NCI-H187 treated with DMSO at 0.1 percent for 48 hours (cell line): ENCODE data around the gene TRAF1.

Source experiments
- DNase-seq: peaks from one replicate; lab custom pipeline; 2025; lab: John Stamatoyannopoulos, UW

TRAF1 gene

GRCh38 chr9:120922404-120923195 is 4.0 kb downstream of the TRAF1 start:
- no peak for DNase-seq

GRCh38 chr9:120921661-120922181 is 4.9 kb downstream of the TRAF1 start:
- DNase-seq, result no peak

- no peak for DNase-seq
Measured at GRCh38 chr9:120920806-120921178, 5.8 kb downstream of the TRAF1 start.

GRCh38 chr9:120919843-120920805 is 6.5 kb downstream of the TRAF1 start:
- no peak for DNase-seq

- DNase-seq, result no peak
Measured at GRCh38 chr9:120918931-120919842, 7.4 kb downstream of the TRAF1 start.

- no peak for DNase-seq
Measured at GRCh38 chr9:120917929-120918762, 8.4 kb downstream of the TRAF1 start.

GRCh38 chr9:120916991-120917880 is 9.4 kb downstream of the TRAF1 start:
- no peak for DNase-seq

GRCh38 chr9:120916588-120916987 is 10.0 kb downstream of the TRAF1 start:
- DNase-seq, result no peak

GRCh38 chr9:120915854-120916470 is 10.6 kb downstream of the TRAF1 start:
- DNase-seq, result no peak

GRCh38 chr9:120914953-120915352 is 11.6 kb downstream of the TRAF1 start:
- DNase-seq, result no peak

- no peak for DNase-seq
Measured at GRCh38 chr9:120914396-120914795, 12.2 kb downstream of the TRAF1 start.

- no peak for DNase-seq
Measured at GRCh38 chr9:120913647-120914264, 12.8 kb downstream of the TRAF1 start.

- DNase-seq, result no peak
Measured at GRCh38 chr9:120912958-120913646, 13.5 kb downstream of the TRAF1 start.

- DNase-seq, result no peak
Measured at GRCh38 chr9:120911295-120911837, 15.2 kb downstream of the TRAF1 start.

GRCh38 chr9:120910643-120911042 is 16.0 kb downstream of the TRAF1 start:
- no peak for DNase-seq

GRCh38 chr9:120909904-120910303 is 16.7 kb downstream of the TRAF1 start:
- DNase-seq, result no peak

- no peak for DNase-seq
Measured at GRCh38 chr9:120905315-120906164, 21.1 kb downstream of the TRAF1 start.
